NT2/D1 (cell line): ENCODE data around the gene RNF141.

Experiments used
- DNase-seq: peaks from one replicate; pipeline ENCODE4 v3.0.0-alpha.2; 2011; ENCODE audit warnings: low read depth, low spot score
- H3K27me3 ChIP-seq: 2 replicates; pipeline ENCODE4 v1.6.0; 2011; ENCODE audit warnings: mild to moderate bottlenecking; ENCODE audit not compliant: insufficient read length, insufficient read depth
- H3K36me3 ChIP-seq: 2 replicates; pipeline ENCODE4 v1.6.1; 2011; ENCODE audit warnings: mild to moderate bottlenecking, low read length, mixed read lengths; ENCODE audit not compliant: insufficient read depth, insufficient read length
- H3K4me1 ChIP-seq: 2 replicates; pipeline ENCODE4 v1.5.1; 2011; ENCODE audit not compliant: insufficient read depth, insufficient read length
- H3K4me3 ChIP-seq: 2 replicates; pipeline ENCODE4 v1.5.1; 2011; ENCODE audit warnings: low read depth; ENCODE audit not compliant: insufficient read length
- H3K9ac ChIP-seq: 2 replicates; pipeline ENCODE4 v1.6.0; 2011; ENCODE audit warnings: low read depth; ENCODE audit not compliant: insufficient read length
- H3K9me3 ChIP-seq: 2 replicates; pipeline ENCODE4 v1.5.1; 2011; ENCODE audit warnings: mild to moderate bottlenecking, low read length; ENCODE audit not compliant: insufficient read depth
- SUZ12 ChIP-seq: IDR thresholded peaks from 2 replicates; pipeline ENCODE4 v1.6.1; 2011; ENCODE audit not compliant: insufficient read length, insufficient read depth; ENCODE audit errors: extremely low read depth
- YY1 ChIP-seq: IDR thresholded peaks from 2 replicates; pipeline ENCODE4 v1.6.1; 2011; ENCODE audit not compliant: insufficient read length, insufficient read depth
- ZNF274 ChIP-seq: IDR thresholded peaks from 2 replicates; pipeline ENCODE4 v1.6.1; 2011; ENCODE audit warnings: mild to moderate bottlenecking, low read depth, low read length

RNF141 gene

GRCh38 chr11:10502770-10503169 lies 38.2 kb downstream of the RNF141 start:
- Histone ChIP-seq H3K9ac (no peak overlapping the region), H3K4me3 (no peak overlapping the region), H3K4me1 (peaks cover 10% of the 10 kb centered on the region), H3K9me3 (no peaks in the 10 kb centered on the region), H3K27me3 (no peaks in the 10 kb centered on the region), H3K36me3 (peaks cover 9% of the 10 kb centered on the region)
- DNase-seq = no peak
- no peak for TF ChIP-seq ZNF274
- TF ChIP-seq SUZ12 = no peak
- no peak for TF ChIP-seq YY1

- peaks cover 9% of the 10 kb centered on the region for H3K36me3 ChIP-seq
- TF ChIP-seq SUZ12 (no peak), ZNF274 (no peak), YY1 (no peak)
- DNase-seq = no peak
- no peaks in the 10 kb centered on the region for H3K27me3 ChIP-seq
- no peak overlapping the region for H3K4me3 ChIP-seq
- H3K4me1 ChIP-seq = peaks cover 10% of the 10 kb centered on the region
- H3K9ac ChIP-seq = no peak overlapping the region
- no peaks in the 10 kb centered on the region for H3K9me3 ChIP-seq
These were observed 38.8 kb downstream of the RNF141 start for GRCh38 chr11:10502065-10502680.

GRCh38 chr11:10500757-10501684 lies 40.0 kb downstream of the RNF141 start:
- peaks cover 9% of the 10 kb centered on the region for H3K36me3 ChIP-seq
- no peak for DNase-seq
- no peaks in the 10 kb centered on the region for H3K27me3 ChIP-seq
- no peak overlapping the region for H3K4me3 ChIP-seq
- TF ChIP-seq ZNF274 (no peak), YY1 (no peak), SUZ12 (no peak)
- peaks cover 10% of the 10 kb centered on the region for H3K4me1 ChIP-seq
- H3K9me3 ChIP-seq = no peaks in the 10 kb centered on the region
- no peak overlapping the region for H3K9ac ChIP-seq

- Histone ChIP-seq H3K9me3 (no peaks in the 10 kb centered on the region), H3K27me3 (no peaks in the 10 kb centered on the region), H3K4me3 (no peak overlapping the region), H3K36me3 (peaks cover 6% of the 10 kb centered on the region), H3K4me1 (peaks cover 10% of the 10 kb centered on the region), H3K9ac (no peak overlapping the region)
- DNase-seq = no peak
- TF ChIP-seq YY1 = no peak
- no peak for TF ChIP-seq SUZ12
- no peak for TF ChIP-seq ZNF274
These were observed 40.9 kb downstream of the RNF141 start for GRCh38 chr11:10499874-10500601.

DNA sequence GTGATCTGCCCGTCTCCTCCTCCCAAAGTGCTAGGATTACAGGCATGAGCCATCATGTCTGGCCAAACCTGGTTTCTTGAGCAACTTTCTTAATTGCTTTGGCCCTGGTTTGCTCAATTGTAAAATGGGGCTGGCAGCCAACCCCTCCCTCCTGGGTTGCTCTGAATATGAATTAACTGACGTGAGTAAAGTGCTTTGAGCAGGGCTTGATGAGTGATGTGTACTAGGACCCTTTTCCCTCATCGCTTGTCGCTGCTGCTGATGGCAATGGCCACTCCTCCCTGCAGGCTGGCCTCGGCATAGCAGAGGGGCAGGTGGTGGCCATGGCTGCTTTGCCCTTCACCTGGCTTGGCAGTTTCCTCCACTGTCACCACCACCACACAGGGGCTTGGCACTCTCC lies 41.5 kb downstream of the RNF141 start:
- no peak for DNase-seq
- Histone ChIP-seq H3K4me1 (peaks cover 10% of the 10 kb centered on the region), H3K9me3 (no peaks in the 10 kb centered on the region), H3K36me3 (peaks cover 6% of the 10 kb centered on the region), H3K27me3 (no peaks in the 10 kb centered on the region), H3K9ac (no peak overlapping the region), H3K4me3 (no peak overlapping the region)
- TF ChIP-seq YY1 (no peak), ZNF274 (no peak), SUZ12 (no peak)

DNA sequence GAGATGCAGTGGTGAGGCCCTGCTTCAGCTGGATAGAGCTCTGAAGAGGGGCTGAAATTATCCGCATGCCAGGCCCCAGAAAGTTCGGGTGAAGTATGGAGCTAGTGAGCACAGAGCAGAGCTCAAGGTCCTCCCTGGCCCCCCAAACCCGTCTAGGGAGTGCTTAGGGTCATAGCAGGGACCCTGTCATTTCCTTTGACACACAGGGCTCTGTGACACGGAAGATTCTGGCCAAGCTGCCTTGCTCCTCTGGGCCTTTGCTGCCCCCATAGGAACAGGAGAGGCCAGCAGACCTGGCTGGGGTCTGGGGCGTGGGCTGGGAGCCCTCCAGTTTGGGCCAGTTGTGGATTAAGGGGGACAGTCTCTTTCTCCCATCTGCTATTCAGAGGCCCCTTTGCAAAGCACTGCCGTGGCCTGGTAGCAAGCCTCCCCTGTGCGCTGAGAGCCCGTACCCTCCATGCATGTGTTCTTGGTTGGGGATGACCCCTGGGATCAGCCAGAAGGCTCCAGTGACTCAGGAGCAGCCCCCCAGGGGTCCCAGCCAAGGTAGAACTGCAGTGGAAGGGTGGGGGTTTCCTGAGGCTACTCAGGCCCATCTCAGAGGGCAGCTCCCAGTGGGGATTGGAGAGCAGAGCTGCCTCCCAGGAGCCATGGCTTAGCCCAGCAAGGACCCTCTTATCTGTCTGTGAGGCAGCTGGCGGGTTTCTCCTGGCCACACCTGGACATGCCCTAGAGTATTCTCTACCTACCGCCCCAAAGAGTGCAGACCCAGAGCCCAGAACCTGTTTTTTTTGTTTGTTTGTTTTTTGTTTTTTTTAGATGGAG lies 42.3 kb downstream of the RNF141 start:
- no peaks in the 10 kb centered on the region for H3K9me3 ChIP-seq
- peaks cover 10% of the 10 kb centered on the region for H3K4me1 ChIP-seq
- no peak overlapping the region for H3K9ac ChIP-seq
- H3K27me3 ChIP-seq = no peaks in the 10 kb centered on the region
- no peak for TF ChIP-seq SUZ12
- TF ChIP-seq YY1 = no peak
- TF ChIP-seq ZNF274 = no peak
- DNase-seq = no peak
- no peak overlapping the region for H3K4me3 ChIP-seq
- H3K36me3 ChIP-seq = peaks cover 6% of the 10 kb centered on the region
